H1 (cell line): ENCODE data around the gene COL4A2. TPM values are rescaled to one million over a fixed set of nuclear protein-coding genes. Genes with fewer than 3 reads are reported as not detected.
A peak's percentile ranks its signal among the peaks of the same experiment; 100 is the strongest.

Source experiments
- CTCF ChIA-PET: fragments of 300-600 bp; sonication (Branson Sonifier 250); formaldehyde crosslinking; loops from one replicate; lab custom pipeline; 2021; ENCODE audit not compliant: partially characterized antibody; lab: Charles Lee
- POLR2A ChIA-PET: fragments of 300-600 bp; sonication (Branson Sonifier 250); formaldehyde crosslinking; loops from one replicate; lab custom pipeline; 2021; ENCODE audit warnings: inconsistent platforms; ENCODE audit not compliant: partially characterized antibody; lab: Charles Lee
- DNase-seq, 2 experiments: peaks; one replicate each; pipeline versions ENCODE4 v3.0.0 to v3.0.0-alpha.2; 2010 to 2022; ENCODE audit warnings: low spot score in 2 of 2, low read depth in 1 of 2, mixed read lengths in 1 of 2
- FAIRE-seq: peaks from 2 replicates; lab custom pipeline; 2011; peaks lifted over from hg19 to GRCh38; lab: Jason Lieb, UNC
- H2AFZ ChIP-seq: 2 replicates; pipeline ENCODE4 v1.8.1; 2012; ENCODE audit warnings: low read length, inconsistent platforms
- H2AK5ac ChIP-seq: 2 replicates; pipeline ENCODE4 v1.6.1; 2013; ENCODE audit warnings: low read depth, low read length
- H2BK120ac ChIP-seq: replicated peaks from 2 replicates; pipeline ENCODE3; 2013; ENCODE audit warnings: low read depth, low read length, inconsistent platforms
- H2BK12ac ChIP-seq: 2 replicates; pipeline ENCODE4 v1.6.1; 2013; ENCODE audit warnings: low read depth, low read length
- H2BK15ac ChIP-seq: 2 replicates; pipeline ENCODE4 v1.6.1; 2013; ENCODE audit warnings: low read length
- H2BK20ac ChIP-seq: 2 replicates; pipeline ENCODE4 v1.6.1; 2013; ENCODE audit warnings: low read length
- H2BK5ac ChIP-seq: 2 replicates; pipeline ENCODE4 v1.6.1; 2013; ENCODE audit warnings: low read depth, low read length
- H3K14ac ChIP-seq: 2 replicates; pipeline ENCODE4 v1.6.1; 2013; ENCODE audit warnings: inconsistent platforms; ENCODE audit not compliant: insufficient read length
- H3K18ac ChIP-seq: 2 replicates; pipeline ENCODE4 v1.6.1; 2013; ENCODE audit warnings: low read length; ENCODE audit errors: extremely low read depth
- H3K23ac ChIP-seq: 2 replicates; pipeline ENCODE4 v1.6.1; 2013; ENCODE audit warnings: inconsistent platforms; ENCODE audit not compliant: insufficient read length
- H3K23me2 ChIP-seq: 2 replicates; pipeline ENCODE4 v1.6.1; 2013; ENCODE audit warnings: low read depth, low read length
- H3K27ac ChIP-seq: 2 replicates; pipeline ENCODE4 v1.6.1; 2011; ENCODE audit warnings: low read depth, low read length, inconsistent platforms
- H3K27me3 ChIP-seq, 4 experiments: replicated peaks in 1 of 4; 1 replicate in 1 of 4; 2 replicates in 3 of 4; pipeline versions ENCODE4 v1.6.1 to v1.8.1; 2011 to 2013; ENCODE audit warnings: low read length in 3 of 4, mild to moderate bottlenecking in 3 of 4, inconsistent platforms in 2 of 4, mixed read lengths in 2 of 4, moderate library complexity in 1 of 4; ENCODE audit not compliant: control insufficient read depth in 3 of 4, insufficient read depth in 3 of 4; ENCODE audit errors: extremely low read depth in 1 of 4
- H3K36me3 ChIP-seq, 4 experiments: 2 replicates each; pipeline versions ENCODE4 v1.6.1 to v1.8.1; 2011 to 2013; ENCODE audit warnings: mild to moderate bottlenecking in 4 of 4, low read length in 3 of 4, moderate library complexity in 2 of 4, control low read depth in 1 of 4, inconsistent platforms in 1 of 4; ENCODE audit not compliant: insufficient read depth in 4 of 4, control insufficient read depth in 2 of 4
- H3K4ac ChIP-seq: replicated peaks from 2 replicates; pipeline ENCODE3; 2013; ENCODE audit warnings: low read length, low read depth, mixed read lengths, inconsistent platforms; ENCODE audit not compliant: insufficient read length
- H3K4me1 ChIP-seq, 4 experiments: replicated peaks in 1 of 4; 1 replicate in 1 of 4; 2 replicates in 3 of 4; pipeline versions ENCODE4 v1.6.1 to v1.8.1; 2011 to 2013; ENCODE audit warnings: low read length in 3 of 4, inconsistent platforms in 2 of 4, mixed read lengths in 1 of 4; ENCODE audit not compliant: insufficient read depth in 4 of 4, control insufficient read depth in 3 of 4
- H3K4me2 ChIP-seq, 2 experiments: 2 replicates each; pipeline versions ENCODE4 v1.6.1 to v1.8.1; 2011 to 2013; ENCODE audit warnings: low read depth in 2 of 2, low read length in 2 of 2, control low read depth in 1 of 2, inconsistent platforms in 1 of 2, mild to moderate bottlenecking in 1 of 2; ENCODE audit not compliant: insufficient read depth in 1 of 2
- H3K4me3 ChIP-seq, 4 experiments: fragments of 200-600, 300-600 bp in 1 of 4; sonication (generic), shearing (Covaris generic), sonication (Bioruptor Twin) in 1 of 4; 2 replicates each; pipeline versions ENCODE4 v1.5.1 to v1.8.1; 2011 to 2016; ENCODE audit warnings: low read length in 4 of 4, low read depth in 3 of 4, control low read depth in 2 of 4, inconsistent platforms in 2 of 4, mild to moderate bottlenecking in 2 of 4, mixed read lengths in 1 of 4, moderate library complexity in 1 of 4; ENCODE audit not compliant: insufficient read depth in 2 of 4; ENCODE audit errors: extremely low read depth in 1 of 4
- H3K56ac ChIP-seq: replicated peaks from 2 replicates; pipeline ENCODE3; 2013; ENCODE audit warnings: low read depth, mild to moderate bottlenecking, mixed read lengths, low read length, inconsistent platforms; ENCODE audit not compliant: insufficient read length
- H3K79me1 ChIP-seq: 2 replicates; pipeline ENCODE4 v1.6.1; 2013; ENCODE audit warnings: low read depth, low read length, control low read depth
- H3K79me2 ChIP-seq, 2 experiments: 2 replicates each; pipeline versions ENCODE4 v1.6.1 to v1.8.1; 2012 to 2013; ENCODE audit warnings: low read length in 2 of 2, mild to moderate bottlenecking in 2 of 2, inconsistent platforms in 1 of 2; ENCODE audit not compliant: insufficient read depth in 2 of 2, control insufficient read depth in 1 of 2
- H3K9ac ChIP-seq, 4 experiments: replicated peaks in 1 of 4; 1 replicate in 1 of 4; 2 replicates in 3 of 4; pipeline versions ENCODE4 v1.6.1 to v1.8.1; 2011 to 2013; ENCODE audit warnings: low read depth in 3 of 4, low read length in 3 of 4, control low read depth in 2 of 4, mild to moderate bottlenecking in 2 of 4, moderate library complexity in 2 of 4, inconsistent platforms in 1 of 4; ENCODE audit errors: extremely low read depth in 1 of 4
- H3K9me3 ChIP-seq, 2 experiments: 2 replicates each; pipeline versions ENCODE4 v1.6.1 to v1.8.1; 2012 to 2013; ENCODE audit warnings: mild to moderate bottlenecking in 2 of 2, moderate library complexity in 2 of 2, control low read depth in 1 of 2, inconsistent platforms in 1 of 2, low read depth in 1 of 2, low read length in 1 of 2, mixed read lengths in 1 of 2; ENCODE audit not compliant: insufficient read depth in 2 of 2
- H4K20me1 ChIP-seq, 2 experiments: replicated peaks in 1 of 2; 2 replicates each; pipeline versions ENCODE3 to v1.8.1; 2011 to 2013; ENCODE audit warnings: inconsistent platforms in 2 of 2, low read length in 2 of 2, mild to moderate bottlenecking in 1 of 2; ENCODE audit not compliant: insufficient read depth in 2 of 2, control insufficient read depth in 1 of 2
- H4K5ac ChIP-seq: 2 replicates; pipeline ENCODE4 v1.6.1; 2013; ENCODE audit warnings: low read length, low read depth, mixed read lengths, inconsistent platforms; ENCODE audit not compliant: insufficient read length
- H4K8ac ChIP-seq: 2 replicates; pipeline ENCODE4 v1.8.0; 2013; ENCODE audit warnings: mild to moderate bottlenecking, moderate library complexity, low read length, inconsistent platforms; ENCODE audit not compliant: insufficient read depth; ENCODE audit errors: extremely low read depth
- H4K91ac ChIP-seq: replicated peaks from 2 replicates; pipeline ENCODE3; 2013; ENCODE audit warnings: low read length, mixed read lengths, inconsistent platforms; ENCODE audit not compliant: insufficient read length
- ASH2L ChIP-seq: fragments of 200-600, 300-600 bp; sonication (generic); IDR thresholded peaks from one replicate; pipeline ENCODE4 v1.7.1; 2017; ENCODE audit warnings: low read length
- ATF2 ChIP-seq: IDR thresholded peaks from 2 replicates; pipeline ENCODE4 v1.6.1; 2012; ENCODE audit warnings: low read length, inconsistent platforms
- ATF3 ChIP-seq: IDR thresholded peaks from 2 replicates; pipeline ENCODE4 v1.6.1; 2011; ENCODE audit warnings: low read depth, mild to moderate bottlenecking, low read length; ENCODE audit not compliant: insufficient read depth
- CEBPB ChIP-seq: IDR thresholded peaks from 2 replicates; pipeline ENCODE4 v1.6.1; 2012; ENCODE audit warnings: low read depth, low read length
- CHD1 ChIP-seq: IDR thresholded peaks from 2 replicates; pipeline ENCODE4 v1.6.1; 2012; ENCODE audit warnings: low read depth, low read length, improper control_type of control experiment
- E2F6 ChIP-seq: IDR thresholded peaks from 2 replicates; pipeline ENCODE4 v1.6.1; 2012; ENCODE audit warnings: inconsistent platforms
- RAD21 ChIP-seq, 2 experiments: IDR thresholded peaks in 1 of 2; conservative IDR thresholded peaks in 1 of 2; 2 replicates each; pipeline ENCODE4 v1.6.1; 2011; ENCODE audit warnings: low read depth in 2 of 2, low read length in 2 of 2, improper control_type of control experiment in 1 of 2, inconsistent platforms in 1 of 2, mild to moderate bottlenecking in 1 of 2, moderate library complexity in 1 of 2
- SIX5 ChIP-seq: IDR thresholded peaks from 2 replicates; pipeline ENCODE4 v1.6.1; 2011; ENCODE audit warnings: mild to moderate bottlenecking, low read depth, low read length
- SP4 ChIP-seq: IDR thresholded peaks from 2 replicates; pipeline ENCODE4 v1.6.1; 2012; ENCODE audit warnings: low read length, inconsistent platforms
- TEAD4 ChIP-seq: IDR thresholded peaks from 2 replicates; pipeline ENCODE4 v1.6.1; 2012; ENCODE audit warnings: low read depth, low read length, inconsistent platforms, mixed read lengths
- WGBS, 2 experiments: shearing (Covaris generic) in 1 of 2; methylation state at CpG; one replicate each; pipeline versions ENCODE4 v1.1.6 to v1.1.7; 2013 to 2015; ENCODE audit warnings: low lambda C conversion rate in 2 of 2, mixed read lengths in 2 of 2, inconsistent platforms in 1 of 2, low coverage in 1 of 2, missing lambda C conversion rate in 1 of 2; ENCODE audit not compliant: insufficient replicate concordance in 2 of 2, insufficient coverage in 1 of 2, insufficient read length in 1 of 2; ENCODE audit errors: extremely low coverage in 1 of 2, missing lambda C conversion rate in 1 of 2; 5-methylcytosine and 5-hydroxymethylcytosine counted together
- polyA plus RNA-seq, 7 experiments: library from polyadenylated mRNA; depleted of rRNA in 3 of 7; stranded (reverse) in 5 of 7; unstranded in 2 of 7; fragments of >200 nt in 5 of 7; fragments of 200-250 nt in 2 of 7; gene quantifications; 1 replicate in 5 of 7; 2 replicates in 1 of 7; 4 replicates in 1 of 7; pipeline versions ENCODE4 v1.2.1 to v1.2.3, GENCODE V29; 2011 to 2013; ENCODE audit warnings: missing spikeins in 2 of 7, mixed read lengths in 2 of 7
- total RNA-seq: library from RNA; stranded (reverse); fragmentation: NEBNext Ultra II Directional; extraction: Animal tissue kit (Norgen Biotek cat#: 25700); gene quantifications from 2 replicates; pipeline ENCODE4 v1.2.1, GENCODE V29; 2021

COL4A2 gene
- total and polyA plus RNA-seq, 2 of the 8 experiments (the other 6 are each of a cell fraction or from before 2014, with no cell fraction given) = 80.4 to 87.3 TPM

- no peak overlapping the region for H2BK20ac ChIP-seq
- H3K56ac ChIP-seq = no peak overlapping the region
- FAIRE-seq (no peak), DNase-seq (no peak)
- H4K91ac ChIP-seq = peak overlapping the region; percentile 76
- no peak overlapping the region for H2BK120ac ChIP-seq
- H3K79me2 ChIP-seq = no peaks in the 10 kb centered on the region
- H3K23ac ChIP-seq = no peak overlapping the region
- no peak overlapping the region for H2AFZ ChIP-seq
- no peak overlapping the region for H3K18ac ChIP-seq
- H3K23me2 ChIP-seq = 0 out of 2 replicates have a peak, but pooled peaks cover 2% of the 10 kb centered on the region
- no peak overlapping the region for H4K8ac ChIP-seq
- CTCF ChIA-PET = no interaction called here
- H3K79me1 ChIP-seq = no peaks in the 10 kb centered on the region
- POLR2A ChIA-PET = interaction anchor here (1.3 kb wide), 1 partner anchor 16 kb away, joined by 4 read pairs; no protein-coding TSS in a partner anchor
- peak overlapping the region; percentile 80 for H2BK12ac ChIP-seq
- H3K4ac ChIP-seq = no peak overlapping the region
- peak overlapping the region; percentile 28 for H2AK5ac ChIP-seq
- H2BK15ac ChIP-seq = no peak overlapping the region; the same call in 1 of the 2 replicates
- H3K4me3 ChIP-seq = no peak overlapping the region
- H3K9me3 ChIP-seq = no peaks in the 10 kb centered on the region; a peak in 1 of 4 replicates
- H4K20me1 ChIP-seq = peaks cover 0 to 5% of the 10 kb centered on the region in 2 experiments
- H3K9ac ChIP-seq = 0 out of 7 replicates have a peak overlapping the region, but pooled peaks of 1 of the 4 experiments have one; percentile 7
- 93% methylated on average over 21 of the region's 21 CpGs; no CpG with 5 or more reads in 1 of the 2 experiments for WGBS, 2 experiments
- no peaks in the 10 kb centered on the region for H3K27me3 ChIP-seq
- no peak overlapping the region for H4K5ac ChIP-seq
- no peak overlapping the region for H3K14ac ChIP-seq
- H2BK5ac ChIP-seq = peak overlapping the region; percentile 12; the same call in 1 of the 2 replicates
- H3K4me1 ChIP-seq = peaks cover 0 to 5% (median 0%) of the 10 kb centered on the region in 4 experiments; a peak in 1 of 7 replicates
- 0 out of 2 replicates have a peak overlapping the region, but pooled peaks have one; percentile 7 for H3K27ac ChIP-seq
- H3K36me3 ChIP-seq = peaks cover 2 to 14% (median 11%) of the 10 kb centered on the region in 4 experiments; a peak in 6 of 8 replicates
- H3K4me2 ChIP-seq = no peak overlapping the region
- TF ChIP-seq SIX5 (no peak), TEAD4 (no peak), ATF3 (no peak), CHD1 (no peak), RAD21 (IDR thresholded peaks at IDR 0.05 in 1 of 2, conservative IDR thresholded peaks at IDR 0.05 in 1 of 2; ENCODE audit: low read depth in 2 of 2, low read length in 2 of 2) (no peak), SP4 (no peak), E2F6 (no peak), CEBPB (no peak), ATF2 (no peak), ASH2L (no peak)
These were observed 167.6 kb downstream of the COL4A2 start for GRCh38 chr13:110474713-110475112.
